B cell (primary cell): ENCODE results near the gene ITGB4.

Source experiments
- EZH2 ChIP-seq: IDR thresholded peaks from 2 replicates; pipeline ENCODE4 v1.6.1; 2012; ENCODE audit warnings: borderline replicate concordance, low read depth, mild to moderate bottlenecking, moderate library complexity, low read length; ENCODE audit not compliant: insufficient read depth, poor library complexity, severe bottlenecking
- TF ChIP-seq, protein P1 (sequence below): fragments of 200-600 bp; IDR thresholded peaks from one replicate; pipeline ENCODE4 v1.8.0; 2022; ENCODE audit warnings: antibody characterized with exemption, mild to moderate bottlenecking

GRCh38 chr17:75688209-75688825 lies 32.9 kb upstream of the ITGB4 start:
- TF ChIP-seq, protein P1, sequence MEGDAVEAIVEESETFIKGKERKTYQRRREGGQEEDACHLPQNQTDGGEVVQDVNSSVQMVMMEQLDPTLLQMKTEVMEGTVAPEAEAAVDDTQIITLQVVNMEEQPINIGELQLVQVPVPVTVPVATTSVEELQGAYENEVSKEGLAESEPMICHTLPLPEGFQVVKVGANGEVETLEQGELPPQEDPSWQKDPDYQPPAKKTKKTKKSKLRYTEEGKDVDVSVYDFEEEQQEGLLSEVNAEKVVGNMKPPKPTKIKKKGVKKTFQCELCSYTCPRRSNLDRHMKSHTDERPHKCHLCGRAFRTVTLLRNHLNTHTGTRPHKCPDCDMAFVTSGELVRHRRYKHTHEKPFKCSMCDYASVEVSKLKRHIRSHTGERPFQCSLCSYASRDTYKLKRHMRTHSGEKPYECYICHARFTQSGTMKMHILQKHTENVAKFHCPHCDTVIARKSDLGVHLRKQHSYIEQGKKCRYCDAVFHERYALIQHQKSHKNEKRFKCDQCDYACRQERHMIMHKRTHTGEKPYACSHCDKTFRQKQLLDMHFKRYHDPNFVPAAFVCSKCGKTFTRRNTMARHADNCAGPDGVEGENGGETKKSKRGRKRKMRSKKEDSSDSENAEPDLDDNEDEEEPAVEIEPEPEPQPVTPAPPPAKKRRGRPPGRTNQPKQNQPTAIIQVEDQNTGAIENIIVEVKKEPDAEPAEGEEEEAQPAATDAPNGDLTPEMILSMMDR, result no peak
- TF ChIP-seq EZH2, result no peak
